ENCODE data around the gene COG3. TPM values are rescaled to one million over a fixed set of nuclear protein-coding genes. Genes with fewer than 3 reads are reported as not detected.

COG3 gene
- total RNA-seq, 1 donor from 2014 or later: 28.3 TPM

DNA sequence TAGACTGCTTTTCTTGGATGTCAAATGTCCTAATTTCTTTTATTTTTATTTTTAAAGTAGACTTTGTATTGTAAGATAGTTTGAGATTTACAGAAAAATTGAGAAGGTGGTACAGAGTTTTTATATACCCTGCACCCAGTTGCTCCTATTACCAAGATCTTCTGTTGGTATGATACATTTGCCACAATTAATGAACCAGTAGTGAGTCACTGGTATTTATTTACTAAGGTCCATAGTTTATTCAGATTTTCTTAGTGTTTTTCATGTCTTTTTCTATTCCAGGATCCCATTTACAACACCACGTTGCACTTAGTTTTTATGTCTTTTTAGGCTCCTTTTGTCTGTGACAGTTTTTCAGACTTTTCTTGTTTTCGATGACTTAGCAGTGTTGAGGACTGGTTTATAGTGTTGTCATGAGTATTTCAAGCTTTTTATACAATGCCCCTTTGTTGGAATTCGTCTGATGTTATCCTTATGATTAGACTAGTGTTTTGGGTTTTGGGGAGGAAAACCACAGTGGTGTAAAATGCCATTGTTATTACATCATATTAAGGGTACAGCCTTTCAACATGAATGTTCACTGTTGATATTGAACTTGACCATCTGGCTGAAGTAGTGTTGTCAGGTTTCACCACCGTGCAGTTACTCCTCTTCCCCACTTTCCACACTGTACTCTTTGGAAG, 35.9 kb downstream of the COG3 start:
- DNase-seq (ENCODE audit: low spot score) (no peak), ATAC-seq (peak; percentile 47)

DNA sequence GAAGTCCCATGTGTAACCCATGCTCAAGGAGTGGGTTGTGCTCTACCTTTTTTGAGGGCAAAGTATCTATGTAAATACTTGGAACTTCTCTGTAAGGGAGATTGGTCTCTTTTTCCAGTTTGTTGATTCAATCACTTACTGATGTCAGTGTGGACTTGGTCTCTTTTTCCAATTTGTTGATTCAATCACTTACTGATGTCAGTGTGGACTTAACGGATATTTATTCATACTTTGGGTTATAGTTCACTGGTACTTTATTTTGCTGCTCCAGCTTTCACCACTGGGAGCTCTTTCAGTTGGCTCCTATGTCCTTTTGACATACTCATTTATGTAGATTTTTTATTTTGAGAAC, 36.4 kb downstream of the COG3 start:
- DNase-seq (ENCODE audit: low spot score) (no peak), ATAC-seq (peak; percentile 51)

GRCh38 chr13:45503658-45504057, 38.9 kb downstream of the COG3 start:
- DNase-seq (ENCODE audit: low spot score) (no peak), ATAC-seq (peak; percentile 80)

DNA sequence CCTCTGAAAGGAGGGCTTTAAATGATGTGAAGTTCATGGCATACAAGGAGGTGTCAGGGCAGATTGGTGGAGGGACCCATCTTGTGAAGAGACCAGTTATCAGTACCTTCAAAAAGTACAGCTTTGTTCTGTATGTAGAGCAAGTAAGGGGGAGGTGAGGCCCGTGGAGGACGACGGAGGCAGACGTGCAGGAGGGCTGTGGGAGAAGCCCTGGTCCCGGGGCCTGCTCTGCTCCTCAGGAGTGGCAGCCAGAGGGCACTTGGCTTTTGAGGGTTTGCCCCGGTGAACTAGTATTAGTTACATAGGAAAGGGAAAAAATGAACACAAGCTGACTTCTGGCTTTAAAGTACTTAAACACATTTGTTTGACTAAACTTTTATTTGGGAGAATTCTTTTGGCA, 42.1 kb downstream of the COG3 start:
- ATAC-seq: no peak
- DNase-seq (ENCODE audit: low spot score): no peak

DNA sequence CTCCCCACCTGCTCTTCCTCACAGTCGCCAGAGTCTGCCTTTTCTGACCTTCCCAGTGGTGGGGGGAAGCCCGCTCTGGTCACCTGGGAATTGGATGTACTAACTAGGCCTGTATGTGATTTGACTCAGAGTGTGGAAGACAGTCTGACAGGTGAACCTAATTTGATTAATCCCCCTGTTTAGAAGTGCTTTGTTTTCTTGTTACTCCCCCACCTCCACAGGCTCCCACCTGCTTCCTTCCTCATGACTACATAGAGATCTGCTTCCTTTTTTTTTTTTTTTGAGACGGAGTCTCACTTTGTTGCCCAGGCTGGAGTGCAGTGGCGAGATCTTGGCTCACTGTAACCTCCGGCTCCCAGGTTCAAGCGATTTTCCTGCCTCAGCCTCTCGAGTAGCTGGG, 44.0 kb downstream of the COG3 start:
- no peak for ATAC-seq
- DNase-seq (ENCODE audit: low spot score): no peak

GRCh38 chr13:45510672-45511071, 45.9 kb downstream of the COG3 start:
- DNase-seq (ENCODE audit: low spot score) (no peak), ATAC-seq (no peak)

DNA sequence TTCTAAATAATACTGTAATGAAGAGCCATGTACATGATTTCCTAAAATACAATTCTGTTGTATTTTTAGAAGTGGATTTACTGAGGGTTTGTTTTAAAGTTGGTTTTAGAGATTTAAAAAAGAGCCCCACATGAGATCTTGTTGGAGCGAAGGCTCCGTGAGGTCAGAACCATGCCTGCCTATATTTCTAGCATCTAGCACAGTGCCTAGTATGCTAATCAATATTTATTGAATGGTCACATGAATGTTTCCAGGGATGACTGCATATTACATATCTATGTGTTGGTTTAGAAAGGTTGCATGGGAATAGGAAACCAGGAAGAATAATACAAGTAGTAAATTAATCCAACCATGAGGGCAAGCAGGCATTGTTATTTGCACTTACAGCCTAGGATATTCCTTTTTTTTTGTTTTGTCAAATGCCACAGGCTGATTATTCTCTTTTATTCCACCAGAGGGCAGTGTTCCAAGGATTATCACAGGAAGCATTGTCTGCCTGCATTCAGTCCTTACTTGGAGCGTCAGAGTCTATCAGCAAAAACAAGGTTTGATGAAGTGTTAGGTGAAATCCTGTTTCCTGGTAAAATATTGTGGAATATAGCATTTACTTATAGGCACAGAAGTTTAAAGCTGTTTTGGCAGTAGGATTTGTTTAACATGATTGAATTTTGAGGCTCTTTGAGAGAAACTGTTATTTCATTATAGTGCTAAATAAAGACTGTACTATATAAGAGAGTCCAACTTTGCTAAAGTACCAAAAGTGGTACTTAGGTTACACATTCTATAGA, 46.8 kb downstream of the COG3 start:
- peak; percentile 91 for ATAC-seq
- DNase-seq (ENCODE audit: low spot score): no peak

DNA sequence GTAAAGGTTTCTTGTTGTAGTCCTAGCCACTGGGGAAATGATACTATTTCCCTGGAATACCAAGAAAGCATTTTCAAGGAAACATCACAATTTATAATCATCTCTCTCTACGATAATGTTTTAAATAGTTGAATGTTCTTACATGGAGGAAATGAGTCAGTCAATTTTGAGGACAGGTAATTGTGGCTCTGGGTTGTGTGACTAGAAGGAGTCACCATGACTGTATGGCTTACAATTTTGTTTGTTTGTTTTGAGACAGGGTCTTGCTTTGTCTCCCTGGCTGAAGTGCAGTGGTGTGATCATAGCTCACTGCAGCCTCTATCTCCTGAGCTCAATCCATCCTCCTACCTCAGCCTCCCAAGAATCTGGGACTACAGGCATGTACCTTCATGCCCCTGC, 47.4 kb downstream of the COG3 start:
- ATAC-seq (no peak), DNase-seq (ENCODE audit: low spot score) (no peak)

- no peak for ATAC-seq
- DNase-seq (ENCODE audit: low spot score): no peak
Measured at GRCh38 chr13:45516757-45517156, 52.0 kb downstream of the COG3 start.

- no peak for DNase-seq (ENCODE audit: low spot score)
- no peak for ATAC-seq
Measured at GRCh38 chr13:45518525-45519245, 53.9 kb downstream of the COG3 start.

DNA sequence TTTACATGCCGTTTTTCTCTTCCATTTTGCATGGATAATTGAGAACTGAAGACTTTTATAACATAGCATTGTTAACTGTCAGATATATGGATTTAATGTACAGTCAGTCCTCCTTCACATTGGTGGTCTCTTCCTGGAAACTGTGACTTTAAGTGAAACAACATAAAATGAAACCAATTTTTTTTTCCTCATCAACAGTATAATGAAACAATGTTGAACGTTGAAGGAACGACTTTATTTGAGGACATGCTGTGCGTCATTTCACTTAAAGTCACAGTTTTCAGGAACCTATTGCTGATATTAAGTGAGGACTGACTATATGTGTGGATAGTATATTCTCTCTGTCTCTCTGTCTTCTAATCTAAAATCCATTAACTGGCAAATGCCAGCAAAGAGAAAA, 54.8 kb downstream of the COG3 start:
- no peak for ATAC-seq
- DNase-seq (ENCODE audit: low spot score): no peak

DNA sequence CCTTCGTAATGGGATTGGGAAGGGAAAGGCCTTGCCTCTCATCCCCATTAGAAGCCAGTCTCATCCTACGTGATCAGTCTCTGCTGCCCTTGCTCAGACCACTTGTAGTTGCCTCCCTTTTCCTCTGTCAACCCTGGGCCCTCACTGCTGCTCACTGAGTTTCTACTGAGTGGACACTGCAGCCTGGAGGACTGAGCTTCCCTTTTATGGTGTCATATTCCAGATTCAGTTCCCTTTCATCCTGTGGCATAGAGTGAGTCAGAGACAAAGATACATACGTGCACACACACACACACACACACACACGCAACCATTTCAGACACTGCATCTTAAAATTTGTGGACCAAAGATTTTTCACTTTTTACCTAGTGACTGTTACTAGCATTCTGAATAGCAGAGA, 56.6 kb downstream of the COG3 start:
- ATAC-seq: peak; percentile 55
- no peak for DNase-seq (ENCODE audit: low spot score)

GRCh38 chr13:45522571-45522970, 57.8 kb downstream of the COG3 start:
- ATAC-seq: no peak
- no peak for DNase-seq (ENCODE audit: low spot score)

DNA sequence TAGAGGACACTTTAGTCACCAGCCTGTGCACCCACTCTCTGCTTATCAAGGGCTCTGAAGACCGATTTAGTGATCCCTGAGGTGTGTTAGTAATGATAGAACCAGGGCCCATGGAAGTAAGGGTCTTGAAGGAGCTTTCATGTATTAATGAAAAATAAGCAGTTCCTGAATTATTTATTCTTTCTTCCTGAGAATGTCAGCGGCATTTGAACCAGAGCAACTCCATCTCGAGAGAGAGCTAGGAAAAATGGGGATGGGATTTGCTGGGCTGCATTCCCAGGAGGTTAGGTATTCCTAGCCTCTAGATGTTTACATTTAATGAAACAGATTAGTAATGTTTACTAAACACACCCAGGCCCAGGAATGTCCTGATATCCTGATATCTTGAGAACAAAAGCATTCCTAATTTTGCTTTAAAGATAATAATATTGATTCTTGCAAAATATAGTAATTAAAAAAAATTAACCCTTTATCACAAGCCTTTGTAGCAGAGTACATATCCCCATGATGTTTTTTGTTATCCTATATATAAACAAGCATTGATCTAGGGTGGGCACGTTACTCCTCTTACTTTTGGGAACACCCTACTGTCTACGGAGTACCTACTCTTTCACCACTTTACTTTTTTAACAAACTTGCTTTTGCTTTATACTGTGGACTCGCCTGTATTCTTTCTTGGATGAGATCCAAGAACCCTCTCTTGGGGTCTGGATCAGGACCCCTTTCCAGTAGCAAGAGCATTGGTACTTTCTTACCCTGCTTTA, 63.1 kb downstream of the COG3 start:
- ATAC-seq (peak; percentile 56), DNase-seq (ENCODE audit: low spot score) (no peak)

DNA sequence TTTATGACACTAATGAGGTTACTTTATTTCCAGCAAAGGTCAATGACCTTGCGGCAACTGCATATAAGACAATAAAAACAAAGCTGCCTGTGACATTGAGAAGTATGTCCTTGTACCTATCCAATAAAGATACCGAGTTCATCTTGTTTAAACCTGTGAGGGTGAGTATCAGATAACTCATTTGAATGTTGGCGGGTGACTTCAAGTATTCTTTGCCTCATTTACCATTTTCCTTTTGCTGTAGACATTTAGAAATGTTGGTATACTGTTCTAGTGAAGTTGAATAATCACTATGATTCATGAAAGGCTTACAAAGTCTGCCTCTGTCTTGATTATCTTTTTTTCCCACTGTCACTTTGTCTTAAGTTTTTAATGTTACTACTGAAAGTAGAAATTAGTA, 65.0 kb downstream of the COG3 start:
- no peak for ATAC-seq
- no peak for DNase-seq (ENCODE audit: low spot score)

- ATAC-seq (no peak), DNase-seq (ENCODE audit: low spot score) (no peak)
Measured at GRCh38 chr13:45534604-45535003, 69.9 kb downstream of the COG3 start.

DNA sequence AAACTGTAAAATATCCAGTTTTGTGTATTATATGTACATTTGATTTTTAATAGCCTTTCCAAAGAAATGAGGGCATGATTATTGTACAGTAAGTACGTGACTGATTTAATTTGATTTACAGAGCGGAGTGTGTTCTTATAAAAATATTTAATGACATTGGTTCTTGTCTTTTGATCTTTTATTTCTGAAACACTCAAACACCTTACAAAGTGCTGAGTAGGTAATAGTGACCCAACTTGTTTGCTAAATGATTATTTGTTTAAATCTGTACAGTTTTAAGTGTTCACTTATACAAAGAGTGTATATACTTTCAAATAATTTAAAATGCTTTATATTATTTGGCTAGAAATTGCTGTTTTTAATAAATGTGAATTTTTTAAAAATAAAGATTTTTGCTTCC, 71.5 kb downstream of the COG3 start:
- ATAC-seq: no peak

DNA sequence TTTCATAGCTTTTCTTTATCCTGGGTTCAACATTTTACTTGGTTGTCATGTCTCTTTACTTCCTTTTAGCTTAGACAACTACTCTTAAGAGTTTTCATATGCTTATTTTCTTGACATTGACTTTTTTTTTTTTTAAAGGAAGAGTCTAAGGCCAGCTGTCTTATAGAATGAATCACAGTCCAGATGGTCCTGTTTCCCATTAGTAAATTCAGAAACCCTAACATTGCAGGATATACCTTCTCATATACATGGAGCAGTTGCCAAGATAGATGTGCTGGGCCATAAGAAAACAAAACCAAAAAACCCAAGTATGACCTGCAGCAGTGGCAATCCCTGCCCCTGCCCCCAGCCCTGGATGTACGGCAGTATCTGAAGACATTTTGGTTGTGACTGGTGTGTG, 72.8 kb downstream of the COG3 start:
- DNase-seq (ENCODE audit: low spot score): no peak

More for the DNA sequence above, 71.5 kb downstream of the COG3 start:
- no peak for DNase-seq (ENCODE audit: low spot score)

DNA sequence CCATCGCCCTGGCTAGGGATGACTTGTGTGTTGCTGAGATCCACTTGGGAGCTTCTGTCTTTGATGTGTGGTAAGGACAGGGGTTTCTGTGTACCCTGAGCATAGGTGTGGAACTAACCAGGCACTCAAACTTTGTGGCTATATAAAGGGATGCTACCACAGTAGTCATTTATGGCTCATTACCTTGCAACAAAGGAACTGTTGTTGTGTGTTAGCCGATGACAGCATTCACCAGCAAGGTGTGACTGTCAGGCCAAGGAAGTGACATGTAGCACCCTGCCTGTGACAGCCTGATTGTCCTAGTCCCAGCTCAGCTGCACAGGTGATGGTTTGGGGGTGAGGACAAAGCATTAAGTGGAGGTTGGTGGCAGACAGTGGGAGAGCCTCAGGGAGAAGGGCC, 73.6 kb downstream of the COG3 start:
- ATAC-seq (peak; percentile 13), DNase-seq (ENCODE audit: low spot score) (no peak)

More for the DNA sequence above, 72.8 kb downstream of the COG3 start:
- ATAC-seq: no peak

- no peak for ATAC-seq
- DNase-seq (ENCODE audit: low spot score): no peak
Measured at GRCh38 chr13:45540195-45540594, 75.5 kb downstream of the COG3 start.

DNA sequence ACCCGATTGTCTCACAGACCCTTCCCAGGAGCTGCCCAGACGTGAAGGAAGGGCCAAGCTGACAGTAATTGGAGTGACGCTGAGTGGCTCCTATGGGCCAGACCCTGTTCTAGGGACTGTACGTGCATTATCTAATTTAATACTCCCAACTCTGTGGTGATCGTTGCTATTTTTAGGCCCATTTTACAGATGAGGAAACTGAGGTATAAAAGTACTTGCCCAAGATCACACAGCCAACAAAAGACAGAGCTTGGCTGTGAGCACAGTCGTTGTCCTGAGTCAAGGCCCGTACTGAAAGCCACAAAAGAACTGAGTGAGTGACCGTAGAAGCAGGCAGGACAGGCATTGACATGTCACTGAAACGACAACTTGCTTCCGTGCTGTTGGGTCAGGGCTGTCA, 76.1 kb downstream of the COG3 start:
- DNase-seq (ENCODE audit: low spot score) (no peak), ATAC-seq (no peak)

All from left lobe of liver (tissue), 2 donors.